Measurements from ENCODE around the gene TIMM44.

The TIMM44 gene, protein sequence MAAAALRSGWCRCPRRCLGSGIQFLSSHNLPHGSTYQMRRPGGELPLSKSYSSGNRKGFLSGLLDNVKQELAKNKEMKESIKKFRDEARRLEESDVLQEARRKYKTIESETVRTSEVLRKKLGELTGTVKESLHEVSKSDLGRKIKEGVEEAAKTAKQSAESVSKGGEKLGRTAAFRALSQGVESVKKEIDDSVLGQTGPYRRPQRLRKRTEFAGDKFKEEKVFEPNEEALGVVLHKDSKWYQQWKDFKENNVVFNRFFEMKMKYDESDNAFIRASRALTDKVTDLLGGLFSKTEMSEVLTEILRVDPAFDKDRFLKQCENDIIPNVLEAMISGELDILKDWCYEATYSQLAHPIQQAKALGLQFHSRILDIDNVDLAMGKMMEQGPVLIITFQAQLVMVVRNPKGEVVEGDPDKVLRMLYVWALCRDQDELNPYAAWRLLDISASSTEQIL

DNA sequence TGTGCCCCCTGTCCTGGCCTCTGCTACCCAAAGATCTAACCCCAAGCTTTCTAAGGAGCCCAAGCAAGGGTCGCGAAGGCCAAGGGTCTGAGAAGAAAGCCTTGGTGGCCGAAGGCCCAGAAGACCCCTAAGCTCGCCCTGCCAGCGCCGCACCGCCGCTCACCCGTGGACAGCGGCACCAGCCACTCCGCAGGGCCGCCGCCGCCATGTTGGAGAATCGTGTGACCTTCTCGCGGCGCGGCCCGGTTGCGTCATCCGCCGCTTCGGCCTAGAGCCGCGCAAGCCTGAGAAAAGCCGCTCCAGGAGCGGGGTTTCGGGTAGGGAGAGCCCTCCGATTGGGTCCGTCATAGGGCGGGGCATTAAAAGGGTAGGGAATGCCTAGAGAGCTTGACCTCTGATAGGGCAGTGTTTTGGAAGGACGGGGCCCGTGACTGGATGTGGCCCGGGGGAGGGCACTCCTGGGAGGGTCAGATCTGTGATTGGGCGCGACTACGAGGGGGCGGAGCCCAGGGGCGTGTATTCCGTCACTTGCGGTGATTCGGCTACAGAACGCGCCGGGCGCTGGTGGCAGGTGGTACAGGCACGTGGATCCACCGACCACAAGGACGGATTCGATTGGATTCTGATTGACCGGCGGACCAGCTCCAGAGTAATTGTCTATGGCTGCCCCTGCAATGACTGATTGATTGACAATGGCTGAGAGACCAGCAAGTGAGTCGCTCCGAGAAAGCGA is at the start of gene TIMM44:
TSS of gene TIMM44 (minus strand) at position 223 of the 733 bp plus-strand sequence. CDS start at position 208, 15 bp downstream.
- peak; percentile 99 for DNase-seq

DNA sequence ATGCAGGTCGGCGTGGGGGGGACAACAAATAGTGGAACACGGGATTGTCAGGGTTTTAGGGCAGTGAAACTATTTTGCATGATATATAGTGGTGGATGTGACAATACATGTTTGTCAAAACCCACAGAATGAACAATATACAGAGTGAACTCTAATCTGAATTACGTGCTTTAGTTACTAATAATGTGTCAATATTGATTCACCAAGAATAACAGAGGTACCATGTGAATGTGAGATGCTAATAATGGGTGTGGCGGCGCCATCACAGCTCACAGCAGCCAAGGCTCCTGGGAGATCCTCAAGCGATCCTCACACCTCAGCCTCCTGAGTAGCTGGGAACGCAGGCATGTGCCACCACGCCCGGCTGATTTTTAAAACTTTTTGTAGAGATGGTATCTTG is 49.1 kb upstream of the TIMM44 start:
- no peak for DNase-seq

DNA sequence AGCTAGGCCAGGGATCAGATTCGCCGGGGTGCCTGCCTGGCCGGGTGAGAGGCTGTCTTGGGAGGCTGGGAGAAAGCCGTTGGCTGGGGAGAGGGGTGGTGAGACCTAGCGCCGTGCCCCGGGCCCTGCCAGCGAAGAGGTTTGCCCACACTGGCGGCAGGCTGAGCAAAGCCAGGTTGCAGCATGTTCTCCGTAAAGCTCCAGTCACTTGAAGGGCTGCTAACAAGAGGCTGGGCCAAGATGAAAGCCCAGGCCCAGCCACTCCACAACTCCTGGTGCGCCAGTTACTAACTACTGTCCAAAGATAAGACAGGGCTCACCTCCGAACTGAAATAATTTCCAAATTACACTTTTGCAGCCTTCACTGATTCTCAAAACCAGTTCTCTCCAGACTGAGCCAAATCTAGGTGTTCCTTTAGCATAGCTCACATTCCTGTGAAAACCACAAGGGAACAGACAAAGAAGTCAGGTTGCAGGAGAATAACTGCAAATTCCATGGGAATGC is 45.7 kb upstream of the TIMM44 start:
- no peak for DNase-seq

DNA sequence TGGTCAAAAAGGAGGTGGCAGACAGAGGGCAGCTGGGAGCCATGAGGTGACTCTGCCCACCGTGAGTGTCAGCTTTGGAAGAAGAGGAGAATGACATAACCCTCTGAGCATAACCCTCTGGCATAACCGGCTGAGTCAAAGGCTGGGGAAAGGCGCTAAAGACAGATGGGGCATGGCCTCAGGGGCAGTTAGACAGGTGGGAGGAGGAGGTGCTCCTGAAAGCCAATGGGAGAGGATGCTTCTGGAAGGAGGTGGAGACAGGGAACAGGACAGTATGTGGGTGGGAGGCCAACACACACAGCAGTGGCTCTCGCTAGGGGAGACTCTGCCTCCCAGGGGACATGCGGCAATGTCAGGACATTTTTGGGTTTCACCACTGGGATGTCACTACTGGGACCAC is 44.8 kb upstream of the TIMM44 start:
- DNase-seq, result no peak

DNA sequence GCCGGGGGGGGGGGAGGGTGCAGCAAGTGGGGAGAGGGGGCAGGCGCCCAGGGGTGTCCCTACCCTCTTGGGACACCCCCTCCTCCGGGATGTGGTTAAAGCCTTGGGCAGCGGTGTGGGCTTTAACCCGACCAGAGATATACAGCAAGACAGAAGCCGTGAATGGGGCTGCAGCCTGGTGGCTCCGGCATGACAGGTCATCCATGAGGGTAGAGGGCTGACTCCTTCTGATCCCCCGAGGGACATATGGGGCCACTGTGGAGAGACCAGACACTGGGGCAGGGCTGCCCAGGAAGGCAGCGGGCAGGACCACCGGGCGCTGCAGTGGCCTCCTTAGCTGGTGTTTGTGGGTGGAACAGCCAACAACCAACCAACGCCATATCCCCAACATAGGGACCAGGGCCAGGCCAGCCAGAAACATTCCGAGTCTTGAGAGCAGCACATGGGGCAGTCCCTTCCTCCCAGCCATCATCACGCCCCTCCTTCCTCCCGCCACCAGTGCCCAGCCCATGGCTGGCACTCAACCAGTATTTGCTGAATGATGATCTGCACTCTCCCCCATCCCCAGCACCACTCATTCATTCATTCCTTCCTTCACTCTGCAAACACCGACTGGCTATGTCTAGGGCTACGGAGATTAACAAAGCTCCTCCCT is 43.8 kb upstream of the TIMM44 start:
- no peak for DNase-seq

DNA sequence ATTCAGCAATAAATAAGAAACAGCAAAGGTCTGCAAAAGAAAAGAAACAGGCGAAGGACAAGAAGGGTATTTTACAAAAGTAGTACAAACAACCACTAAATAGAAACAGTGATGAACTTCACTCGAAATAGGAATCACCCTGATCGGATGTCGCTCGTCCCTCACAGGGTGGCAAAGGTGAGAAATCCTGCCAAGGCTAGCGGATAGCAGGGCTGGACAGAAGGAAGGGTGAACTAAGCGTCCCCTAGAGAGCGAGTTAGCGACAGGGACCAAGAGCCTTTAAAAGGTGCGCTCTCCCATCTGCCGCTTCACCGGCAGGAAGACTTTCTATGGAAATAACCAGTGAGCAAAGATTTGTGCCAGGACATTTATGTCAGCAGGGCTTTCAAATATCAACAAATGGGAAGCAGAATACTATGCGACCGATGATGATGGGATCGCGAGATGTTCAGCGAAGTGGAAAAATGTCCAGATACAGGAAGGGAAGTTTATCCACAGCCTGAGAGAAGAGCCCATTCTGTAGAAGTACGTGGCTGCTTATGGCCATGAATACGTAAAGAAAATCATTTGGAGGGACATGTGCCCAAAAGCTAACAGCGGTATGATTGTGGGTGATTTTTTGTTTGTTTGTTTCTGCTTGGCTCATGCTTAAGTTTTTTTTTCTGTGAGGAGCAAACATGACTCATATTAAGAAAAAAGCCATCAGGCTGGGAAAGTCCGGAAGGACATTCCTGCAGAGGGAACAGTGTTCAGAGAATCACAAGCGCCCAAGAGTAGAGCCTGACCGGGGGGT is 43.1 kb upstream of the TIMM44 start:
- DNase-seq, result no peak

DNA sequence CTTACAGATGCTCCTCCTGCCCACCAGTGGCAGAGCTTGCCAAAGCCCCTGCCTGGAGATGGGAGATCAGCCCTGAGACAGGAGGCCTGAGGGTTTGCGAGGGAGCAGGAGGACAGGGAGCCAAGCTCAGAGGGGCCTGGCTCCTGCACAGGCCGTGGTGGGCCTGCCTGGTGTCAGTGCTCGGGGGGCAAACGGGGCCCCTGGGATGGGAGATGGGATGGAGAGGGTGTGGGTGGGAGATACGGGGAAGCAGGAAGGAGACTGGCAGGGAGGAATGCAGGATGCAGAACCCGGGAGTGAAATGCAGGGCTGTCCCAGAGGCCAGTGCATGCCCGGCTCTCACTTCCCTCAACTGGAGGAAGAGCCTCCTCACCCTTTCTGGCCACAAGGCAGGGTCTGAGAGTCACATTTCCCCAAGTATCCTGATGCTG is 42.0 kb upstream of the TIMM44 start:
- no peak for DNase-seq

DNA sequence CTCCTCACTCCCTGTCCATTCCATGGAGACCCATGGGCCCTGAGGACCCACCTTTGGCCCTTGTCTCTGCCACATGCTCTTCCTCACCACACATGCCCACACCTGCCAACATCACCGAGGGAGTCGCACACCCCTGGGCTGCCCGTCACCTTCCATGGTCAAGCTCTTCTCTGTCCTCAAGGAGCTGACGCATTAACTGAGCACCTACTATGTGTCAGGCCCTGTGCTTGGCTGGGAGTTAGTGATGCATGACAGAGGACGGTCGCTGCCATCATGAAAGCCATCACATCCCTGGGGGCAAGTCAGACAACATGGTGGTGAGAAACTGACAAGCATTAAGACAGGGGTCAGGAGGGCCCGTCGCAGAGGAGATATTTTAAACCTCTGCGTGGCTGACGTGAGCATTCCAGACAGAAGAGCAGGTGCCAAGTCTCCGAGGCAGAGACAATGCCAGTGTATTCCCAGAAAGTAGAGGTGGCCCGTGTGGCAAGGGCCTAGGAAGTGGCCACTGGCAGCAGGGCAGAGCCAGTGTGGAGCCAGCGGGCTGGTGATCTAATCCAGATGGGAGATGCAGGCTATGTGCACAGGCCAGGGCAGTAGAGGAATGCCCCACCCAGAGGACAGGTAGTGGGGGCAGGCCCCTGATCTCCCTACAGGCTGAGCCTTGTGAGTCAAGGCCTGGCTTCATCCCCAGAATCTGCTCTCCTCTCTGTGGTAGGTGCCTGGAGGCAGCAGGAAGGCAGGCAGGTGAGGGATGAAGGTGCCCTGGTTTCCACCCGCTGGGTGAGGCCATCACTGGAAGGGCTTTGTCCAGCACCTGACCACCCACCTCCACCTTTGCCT is 40.8 kb upstream of the TIMM44 start:
- no peak for DNase-seq

DNA sequence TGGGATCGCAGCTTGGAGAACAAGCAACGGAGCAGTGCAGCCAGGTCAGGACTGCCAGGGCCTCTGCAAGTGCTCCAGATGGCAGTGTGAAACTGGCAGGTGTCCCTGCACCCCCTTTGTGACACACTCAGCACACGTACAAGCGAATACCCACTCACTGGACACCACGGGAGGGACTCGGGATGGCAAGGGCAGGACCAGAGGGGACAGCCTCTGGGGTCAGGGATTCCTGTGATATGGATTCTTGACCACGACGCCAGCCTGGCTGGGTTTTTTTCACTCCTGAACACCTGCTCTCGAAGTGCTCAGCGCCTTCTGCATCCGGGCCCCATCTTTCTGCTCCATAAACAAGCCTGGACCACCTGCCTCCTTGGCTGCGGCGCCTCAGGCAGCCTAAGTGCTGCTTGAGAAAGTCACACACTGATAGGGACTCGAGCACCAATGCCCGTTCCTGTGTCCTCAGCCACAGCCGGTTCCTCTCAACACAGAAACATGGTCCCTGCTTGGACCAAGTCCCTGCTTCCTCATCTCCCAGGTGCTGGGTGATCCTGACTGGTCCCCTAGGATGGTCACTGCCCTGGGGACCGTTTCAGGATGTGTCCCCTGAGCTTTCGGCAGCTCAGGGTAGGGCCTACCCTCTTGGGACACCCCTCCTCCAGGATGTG is 40.0 kb upstream of the TIMM44 start:
- DNase-seq, result peak; percentile 95

DNA sequence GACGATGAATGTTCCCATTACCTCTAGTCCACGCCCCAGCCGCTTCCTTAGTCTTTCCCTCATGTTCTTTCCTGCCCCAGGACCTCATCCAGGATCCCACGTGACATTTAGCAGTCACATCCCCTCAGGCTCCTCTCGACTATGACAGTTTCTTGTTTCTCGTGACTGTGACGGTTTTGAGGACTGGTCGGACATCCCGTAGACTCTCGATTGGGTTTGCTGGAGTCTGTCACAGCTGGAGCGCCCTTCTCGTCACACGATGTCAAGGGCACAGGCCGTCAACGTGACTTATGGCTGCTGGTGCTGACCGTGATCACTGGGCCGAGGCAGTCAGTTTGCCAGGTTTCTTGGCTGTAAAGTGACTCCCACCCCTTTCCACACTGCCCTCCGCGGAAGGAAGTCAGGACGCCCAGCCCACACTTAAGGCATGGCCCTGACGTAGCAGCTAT is 39.2 kb upstream of the TIMM44 start:
- no peak for DNase-seq

DNA sequence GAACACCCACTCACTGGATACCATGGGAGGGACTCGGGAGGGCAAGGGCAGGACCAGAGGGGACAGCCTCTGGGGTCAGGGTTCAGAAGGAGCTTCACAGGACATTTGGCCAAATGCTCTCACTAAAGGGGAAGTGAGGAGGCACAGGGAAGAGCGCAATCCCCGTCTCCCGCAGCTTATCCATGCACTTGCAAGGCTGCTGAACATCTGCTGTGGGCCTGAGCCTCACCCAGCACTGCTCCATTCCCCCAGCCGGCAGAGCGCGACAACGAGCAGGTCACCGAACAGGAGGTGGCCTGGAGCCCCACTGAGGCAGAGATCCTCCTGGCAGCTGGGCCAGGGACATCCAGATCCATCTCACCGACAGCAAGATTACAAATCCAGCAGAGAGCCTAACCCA is 38.6 kb upstream of the TIMM44 start:
- no peak for DNase-seq

DNA sequence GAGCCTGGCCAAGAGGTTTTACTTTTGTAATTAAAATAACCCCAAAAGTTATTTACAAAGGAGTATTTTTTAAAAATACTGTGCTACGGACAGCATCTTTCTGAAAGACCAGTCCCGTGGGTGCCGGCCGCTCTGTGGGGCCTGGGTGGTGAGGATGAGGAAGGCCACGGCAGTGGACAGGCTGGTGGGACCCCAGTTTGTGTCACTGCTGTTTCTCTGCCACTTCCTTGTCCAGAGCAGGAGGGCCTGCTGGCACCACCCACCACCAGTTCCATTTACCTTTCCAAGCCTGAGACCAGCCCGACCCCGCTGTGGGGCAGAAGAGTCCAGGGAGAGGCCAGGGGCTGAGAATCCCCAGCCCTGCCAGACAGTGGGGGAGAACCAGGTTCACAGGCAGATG is 38.2 kb upstream of the TIMM44 start:
- no peak for DNase-seq

DNA sequence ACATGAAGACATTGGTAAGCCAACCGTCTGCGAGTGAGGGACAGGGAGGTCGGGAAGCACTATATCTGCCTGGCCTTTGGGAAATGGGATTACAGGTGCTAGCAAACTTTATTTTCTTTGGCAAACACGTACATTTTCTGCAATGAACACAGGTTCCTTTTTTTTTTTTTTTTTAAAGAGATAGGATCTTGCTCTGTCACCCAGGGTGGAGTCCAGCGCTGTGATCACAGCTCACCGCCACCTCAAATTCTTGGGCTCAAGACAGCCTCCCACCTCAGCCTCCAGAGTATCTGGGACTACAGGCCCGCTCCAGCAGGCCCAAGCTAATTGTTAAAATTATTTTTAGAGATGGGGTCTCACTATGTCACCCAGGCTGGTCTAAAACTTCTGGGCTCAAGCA is 37.7 kb upstream of the TIMM44 start:
- DNase-seq, result no peak

DNA sequence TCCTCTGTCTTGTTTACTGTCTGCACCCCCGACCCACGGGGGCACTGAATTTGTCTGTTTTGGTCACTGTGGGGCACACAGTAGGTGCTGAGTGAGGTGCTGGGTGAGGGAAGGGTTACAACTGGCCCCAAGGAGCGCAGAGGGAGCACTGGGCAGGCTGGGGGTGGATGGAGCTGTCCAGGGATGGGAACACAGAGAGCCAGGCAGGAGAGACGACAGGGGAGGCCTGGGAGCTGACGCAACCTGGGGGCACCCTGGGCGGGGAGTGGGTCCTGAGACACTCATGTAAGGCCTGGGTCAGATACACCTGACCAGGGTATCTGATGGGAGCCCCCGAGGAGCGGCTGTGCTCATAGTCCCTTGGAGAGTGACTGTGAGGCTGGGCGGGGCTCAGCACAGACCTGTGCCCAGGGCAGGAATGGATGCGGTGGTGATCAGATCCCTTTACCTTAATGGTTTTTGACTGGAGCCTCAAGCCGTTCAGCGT is 37.2 kb upstream of the TIMM44 start:
- DNase-seq, result no peak

DNA sequence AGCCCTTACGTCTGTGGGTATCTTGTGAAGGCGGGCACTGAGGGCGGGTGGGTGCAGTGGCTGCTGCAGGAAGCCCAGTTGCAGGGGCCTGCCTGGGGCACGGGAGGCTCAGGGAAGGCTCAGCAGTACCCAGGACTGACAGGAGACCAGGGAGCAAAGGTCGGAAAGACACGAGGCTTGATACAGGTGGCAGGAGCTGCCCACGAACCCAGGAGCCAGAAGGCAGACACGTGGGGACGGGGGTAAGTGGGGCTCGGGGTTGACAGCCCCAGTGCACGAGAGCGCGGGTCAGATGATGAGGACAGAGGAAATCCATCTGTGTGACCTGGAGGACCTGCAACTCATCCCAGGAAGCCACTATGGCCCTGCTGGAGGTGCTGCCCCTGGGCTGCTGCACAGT is 36.7 kb upstream of the TIMM44 start:
- no peak for DNase-seq

DNA sequence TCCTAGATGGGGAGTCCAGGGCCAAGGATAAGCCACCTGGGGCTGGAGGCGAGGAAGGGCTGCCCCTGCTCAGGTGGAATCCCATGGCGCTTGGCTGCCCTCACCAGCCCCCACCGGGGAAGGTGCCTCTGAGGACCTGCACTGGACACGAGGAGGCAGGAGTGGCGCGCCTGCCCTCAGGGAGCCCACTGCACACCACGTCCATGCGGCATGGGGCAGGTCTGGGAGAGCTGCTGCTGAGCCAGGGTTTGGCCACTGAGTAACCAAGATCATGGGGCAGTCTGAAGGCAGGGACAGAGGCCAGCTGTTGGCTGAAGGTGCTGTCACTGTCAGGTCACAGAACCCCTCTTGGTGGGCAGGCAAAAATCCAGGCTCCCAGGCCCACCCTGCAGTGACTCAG is 36.1 kb upstream of the TIMM44 start:
- DNase-seq, result no peak

DNA sequence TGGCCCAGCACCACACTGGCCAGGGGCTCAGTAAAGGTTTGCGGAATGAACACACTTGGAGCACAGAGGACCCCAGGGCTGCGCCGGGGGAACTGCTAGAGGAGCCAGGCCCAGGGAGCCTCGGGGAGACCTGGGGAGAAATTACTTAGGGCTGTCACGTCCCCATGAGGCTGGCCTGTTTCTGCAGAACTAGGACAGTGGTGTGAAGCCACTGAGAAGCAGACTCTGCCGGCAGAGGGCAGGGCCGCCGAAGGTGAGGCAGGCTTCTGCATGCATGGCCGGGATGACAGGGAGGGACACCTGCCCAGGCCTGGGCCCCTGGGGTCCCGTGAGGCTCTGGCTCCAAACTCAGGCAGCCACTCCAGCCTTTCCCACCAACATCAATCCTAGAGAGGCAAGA is 35.5 kb upstream of the TIMM44 start:
- peak; percentile 26 for DNase-seq

DNA sequence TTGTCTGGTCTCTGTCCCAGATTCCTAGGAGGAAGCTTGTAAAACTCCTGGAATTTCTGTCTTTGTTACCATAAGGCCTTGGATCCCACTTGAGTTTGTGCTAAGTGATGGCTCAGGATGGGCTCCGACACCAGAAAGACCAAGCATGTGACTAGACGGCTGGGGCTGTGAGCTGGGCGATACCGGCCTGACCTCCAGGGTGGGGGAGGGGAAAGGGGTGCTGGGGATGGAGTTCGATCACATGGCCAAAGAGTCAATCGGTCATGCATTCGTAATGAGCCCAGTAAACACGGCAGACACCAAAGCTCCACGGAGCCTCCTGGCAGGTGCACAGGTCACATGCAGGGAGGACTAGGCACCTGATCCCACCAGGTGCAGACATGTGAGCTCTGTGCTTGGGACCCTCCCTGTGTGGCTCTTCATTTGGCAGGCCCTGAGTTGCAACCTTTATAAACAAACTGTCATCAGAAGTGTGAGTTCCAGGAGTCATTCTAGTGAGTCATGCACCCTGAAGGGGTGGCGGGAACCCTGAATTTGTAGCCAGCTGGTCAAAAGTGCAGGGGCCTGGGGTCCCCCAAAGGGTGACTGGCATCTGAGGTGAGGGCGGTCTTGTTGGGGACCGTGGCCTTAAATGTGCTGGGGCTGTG is 34.8 kb upstream of the TIMM44 start:
- DNase-seq, result peak; percentile 28

DNA sequence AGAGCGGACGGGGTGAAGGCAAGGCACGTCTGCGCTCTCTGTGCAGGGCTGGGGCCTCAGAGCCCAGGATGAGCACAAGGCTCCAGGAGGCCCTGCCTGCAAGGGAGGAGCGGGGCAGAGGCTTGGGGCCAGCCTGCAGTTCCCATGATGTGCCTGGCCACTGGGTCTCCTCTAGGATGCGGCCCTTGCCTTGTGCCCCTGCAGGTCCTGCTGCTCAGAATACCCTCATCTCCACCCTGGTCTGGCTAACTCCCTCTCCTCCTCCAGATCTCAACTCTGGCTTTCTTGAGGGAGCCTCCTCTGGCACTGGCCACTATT is 34.2 kb upstream of the TIMM44 start:
- DNase-seq, result no peak

DNA sequence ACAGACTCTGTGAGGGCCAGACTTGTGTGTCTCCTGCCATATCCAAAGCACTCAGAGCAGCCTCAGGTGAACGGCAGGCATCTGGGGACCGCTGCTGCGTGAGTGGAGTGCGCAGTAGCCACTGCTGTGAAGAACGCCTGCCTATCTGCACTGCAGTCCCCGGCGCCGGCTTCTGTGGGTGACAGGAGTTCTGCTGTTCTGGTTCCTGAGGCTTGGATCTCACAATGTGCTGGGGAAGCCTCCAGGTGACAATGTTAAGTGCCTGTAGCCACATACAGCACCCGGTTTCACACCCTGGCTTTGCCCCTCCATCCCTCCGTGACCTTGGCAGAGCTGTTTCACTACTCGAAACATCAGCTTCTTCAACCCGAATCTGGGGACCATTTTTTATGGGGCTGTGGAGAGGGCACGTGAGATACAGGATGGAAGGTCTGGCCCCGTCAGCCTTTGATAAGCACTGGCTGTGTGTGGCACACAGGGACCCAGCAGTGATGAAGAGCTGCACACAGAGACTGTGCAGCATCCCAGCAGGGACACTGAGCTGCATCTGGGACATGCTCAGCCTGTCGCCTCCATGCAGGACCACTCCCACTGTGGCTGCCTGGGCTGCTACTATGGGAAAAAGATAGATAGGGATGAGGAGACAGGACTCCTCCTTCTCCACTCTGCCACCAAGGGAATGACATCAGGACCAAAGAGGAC is 33.7 kb upstream of the TIMM44 start:
- DNase-seq, result no peak
